C4-2B (cell line): ENCODE results near the gene SRSF4.

Experiments
- ZFX ChIP-seq: fragments of 450-650 bp; IDR thresholded peaks from 2 replicates; pipeline ENCODE4 v1.6.1; 2017
- TF ChIP-seq, protein P1 (sequence below): fragments of 450-650 bp; conservative IDR thresholded peaks from 2 replicates; pipeline ENCODE4 v1.5.1; 2017; ENCODE audit warnings: mild to moderate bottlenecking

DNA sequence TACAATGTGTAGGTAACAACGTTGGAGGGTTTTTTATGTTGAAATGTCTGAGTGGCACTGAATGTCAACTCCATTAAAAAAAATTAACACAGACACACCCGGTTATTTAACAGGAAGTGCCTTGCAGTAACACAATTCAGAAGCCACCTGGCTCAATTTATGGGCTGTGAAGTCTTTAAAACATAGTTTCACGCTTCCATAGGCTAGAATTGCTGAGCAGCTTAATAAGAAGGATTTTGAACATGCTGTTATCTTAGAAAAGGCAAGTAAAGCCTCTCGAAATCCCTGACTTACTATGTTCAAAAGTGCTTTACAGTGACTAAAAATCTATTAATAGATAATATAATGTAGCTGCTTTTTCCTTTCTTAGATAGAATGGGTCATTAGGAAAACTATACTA is 19.7 kb downstream of the SRSF4 start:
- TF ChIP-seq, protein P1, sequence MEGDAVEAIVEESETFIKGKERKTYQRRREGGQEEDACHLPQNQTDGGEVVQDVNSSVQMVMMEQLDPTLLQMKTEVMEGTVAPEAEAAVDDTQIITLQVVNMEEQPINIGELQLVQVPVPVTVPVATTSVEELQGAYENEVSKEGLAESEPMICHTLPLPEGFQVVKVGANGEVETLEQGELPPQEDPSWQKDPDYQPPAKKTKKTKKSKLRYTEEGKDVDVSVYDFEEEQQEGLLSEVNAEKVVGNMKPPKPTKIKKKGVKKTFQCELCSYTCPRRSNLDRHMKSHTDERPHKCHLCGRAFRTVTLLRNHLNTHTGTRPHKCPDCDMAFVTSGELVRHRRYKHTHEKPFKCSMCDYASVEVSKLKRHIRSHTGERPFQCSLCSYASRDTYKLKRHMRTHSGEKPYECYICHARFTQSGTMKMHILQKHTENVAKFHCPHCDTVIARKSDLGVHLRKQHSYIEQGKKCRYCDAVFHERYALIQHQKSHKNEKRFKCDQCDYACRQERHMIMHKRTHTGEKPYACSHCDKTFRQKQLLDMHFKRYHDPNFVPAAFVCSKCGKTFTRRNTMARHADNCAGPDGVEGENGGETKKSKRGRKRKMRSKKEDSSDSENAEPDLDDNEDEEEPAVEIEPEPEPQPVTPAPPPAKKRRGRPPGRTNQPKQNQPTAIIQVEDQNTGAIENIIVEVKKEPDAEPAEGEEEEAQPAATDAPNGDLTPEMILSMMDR, result no peak
- no peak for TF ChIP-seq ZFX
